Activated CD4-positive, alpha-beta T cell treated with anti-CD3 and anti-CD28 coated beads, Interleukin-2, amount 50 U/mL, for 48 hours (primary cell): ENCODE data around the gene KCNQ4.

Experiments used
- DNase-seq, 2 experiments: peaks; one replicate each; pipeline ENCODE4 v3.0.0-alpha.2; 2020

KCNQ4 gene

DNA sequence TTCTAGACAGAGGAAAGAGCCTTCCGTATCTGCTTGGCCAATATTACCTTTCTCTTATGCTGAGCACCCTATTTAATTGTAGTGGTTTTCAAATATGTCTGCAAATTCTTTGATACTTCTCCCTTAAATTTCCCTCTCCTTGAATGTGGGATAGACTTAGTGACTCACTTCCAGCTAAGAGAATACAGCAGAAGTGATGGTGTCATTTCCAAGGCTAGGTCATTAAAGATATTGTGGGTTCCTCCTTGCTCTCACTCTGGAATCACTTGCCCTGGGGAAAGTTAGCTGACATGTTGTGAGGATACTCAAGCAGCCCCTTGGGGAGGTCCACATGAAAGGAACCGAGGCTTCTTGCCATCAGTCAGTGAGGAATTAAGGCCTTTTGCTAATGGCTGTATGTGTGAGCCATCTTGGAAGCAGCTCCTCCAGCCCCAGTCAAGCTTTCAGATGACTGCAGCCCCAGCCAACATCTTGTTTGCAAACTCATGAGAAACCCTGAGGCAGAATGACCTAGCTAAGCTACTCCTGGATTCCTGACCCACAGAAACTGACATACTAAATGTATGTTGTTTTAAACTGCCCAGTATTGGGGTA, 86.6 kb downstream of the KCNQ4 start:
- no peak for DNase-seq

GRCh38 chr1:40872276-40872675, 88.7 kb downstream of the KCNQ4 start:
- DNase-seq: no peak

GRCh38 chr1:40873863-40874472, 90.4 kb downstream of the KCNQ4 start:
- no peak for DNase-seq

GRCh38 chr1:40876436-40876761, 92.8 kb downstream of the KCNQ4 start:
- no peak for DNase-seq

- DNase-seq: no peak
These were observed 93.3 kb downstream of the KCNQ4 start for GRCh38 chr1:40876891-40877290.

DNA sequence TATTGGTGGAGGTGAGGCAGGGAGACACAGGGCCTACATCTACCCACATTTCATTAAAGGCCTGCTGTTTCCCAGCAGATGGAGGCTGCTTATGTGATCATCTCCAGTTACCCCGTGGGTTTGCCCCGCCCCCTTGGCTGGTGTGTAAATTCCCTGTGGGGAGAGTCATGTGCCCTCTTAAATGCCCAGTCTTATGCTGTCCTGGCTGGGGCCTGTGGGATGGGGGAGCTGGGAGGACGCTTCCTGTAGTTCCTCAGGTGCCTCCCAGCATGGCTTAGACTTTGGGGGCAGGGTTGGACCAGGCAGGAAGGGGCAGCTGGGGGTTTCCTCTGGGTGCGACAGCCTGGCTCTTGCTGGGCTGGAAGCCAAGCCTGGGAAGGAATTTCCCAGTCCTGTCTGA, 94.1 kb downstream of the KCNQ4 start:
- DNase-seq: peak; percentile 33 to 47

DNA sequence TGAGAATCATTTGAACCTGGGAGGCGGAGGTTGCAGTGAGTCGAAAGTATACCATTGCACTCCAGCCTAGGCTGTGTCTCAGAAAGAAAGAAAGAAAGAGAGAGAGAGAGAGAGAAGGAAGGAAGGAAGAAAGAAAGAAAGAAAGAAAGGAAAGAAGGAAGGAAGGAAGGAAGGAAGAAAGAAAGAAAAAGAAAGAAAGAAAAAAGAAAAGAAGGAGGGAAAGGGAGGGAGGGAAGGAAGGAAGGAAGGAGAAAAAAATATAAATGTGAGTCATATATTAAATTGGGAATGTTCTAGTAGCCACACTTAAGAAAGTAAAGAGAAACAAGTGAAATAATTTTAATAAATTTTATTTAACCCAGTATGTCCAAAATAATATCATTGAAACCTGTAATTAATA, 95.3 kb downstream of the KCNQ4 start:
- no peak for DNase-seq

DNA sequence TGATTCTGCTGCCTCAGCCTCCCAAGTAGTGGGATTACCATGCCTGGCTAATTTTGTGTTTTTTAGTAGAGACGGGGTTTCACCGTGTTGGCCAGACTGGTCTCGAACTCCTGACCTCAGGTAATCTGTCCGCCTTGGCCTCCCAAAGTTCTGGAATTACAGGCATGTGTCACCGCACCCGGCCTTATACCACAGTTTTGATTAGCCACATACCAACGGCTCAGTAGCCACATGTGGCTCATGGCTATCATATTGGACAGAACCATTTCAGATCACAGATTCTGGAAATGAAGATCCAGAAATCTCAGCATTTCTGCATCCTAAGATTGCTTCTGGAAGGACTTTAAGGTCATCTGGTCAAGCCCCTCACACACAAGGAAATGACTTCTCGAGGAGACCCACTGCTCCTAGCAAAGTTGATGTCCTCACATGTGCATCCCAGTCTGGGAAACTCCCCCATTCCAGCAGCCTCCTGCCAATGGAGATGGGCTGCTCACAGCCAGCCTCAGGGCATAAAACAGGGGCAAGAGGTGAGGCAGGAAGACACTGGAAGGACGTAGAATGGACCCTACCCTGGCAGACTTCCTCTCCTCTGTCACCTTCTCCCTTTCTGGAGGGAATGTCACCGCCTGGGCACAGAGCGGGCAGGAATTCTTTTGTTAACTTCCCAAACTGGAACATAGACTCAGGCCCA, 96.0 kb downstream of the KCNQ4 start:
- no peak for DNase-seq

DNA sequence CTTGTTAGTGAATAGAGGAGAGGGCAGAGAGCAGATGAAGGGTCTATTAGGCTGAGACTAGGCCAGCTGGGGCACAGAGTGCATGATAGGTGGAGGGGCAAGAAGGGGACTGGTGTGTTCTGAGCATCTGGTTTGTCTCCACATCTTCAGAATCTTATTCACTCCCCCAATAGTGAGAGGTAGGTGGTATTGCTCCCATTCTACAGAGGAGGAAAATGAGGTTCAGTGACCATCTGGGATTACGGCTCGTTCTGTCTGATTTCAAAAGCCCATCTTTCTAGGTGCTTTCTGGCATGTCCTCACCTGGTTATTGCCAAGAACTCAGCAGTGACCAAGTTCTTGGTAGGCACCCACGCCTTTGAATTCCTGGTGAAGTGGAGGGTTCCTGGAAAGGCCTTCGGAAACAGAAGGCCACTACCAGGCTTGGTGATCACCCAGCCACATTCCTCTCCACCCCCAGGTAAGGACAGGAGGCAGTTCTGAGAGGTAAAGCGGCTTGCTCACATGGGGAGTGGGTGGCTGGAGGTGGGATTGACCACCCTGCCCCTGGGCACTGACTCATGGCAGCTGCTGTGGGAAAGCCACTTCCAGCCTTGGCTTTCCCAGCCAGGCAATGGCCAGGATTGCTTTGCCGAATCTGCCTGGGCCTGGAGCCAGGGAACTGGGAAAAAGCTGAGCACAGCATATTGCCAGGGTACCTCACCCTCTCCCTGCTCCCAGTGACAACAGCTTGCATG, 97.4 kb downstream of the KCNQ4 start:
- DNase-seq: no peak

DNA sequence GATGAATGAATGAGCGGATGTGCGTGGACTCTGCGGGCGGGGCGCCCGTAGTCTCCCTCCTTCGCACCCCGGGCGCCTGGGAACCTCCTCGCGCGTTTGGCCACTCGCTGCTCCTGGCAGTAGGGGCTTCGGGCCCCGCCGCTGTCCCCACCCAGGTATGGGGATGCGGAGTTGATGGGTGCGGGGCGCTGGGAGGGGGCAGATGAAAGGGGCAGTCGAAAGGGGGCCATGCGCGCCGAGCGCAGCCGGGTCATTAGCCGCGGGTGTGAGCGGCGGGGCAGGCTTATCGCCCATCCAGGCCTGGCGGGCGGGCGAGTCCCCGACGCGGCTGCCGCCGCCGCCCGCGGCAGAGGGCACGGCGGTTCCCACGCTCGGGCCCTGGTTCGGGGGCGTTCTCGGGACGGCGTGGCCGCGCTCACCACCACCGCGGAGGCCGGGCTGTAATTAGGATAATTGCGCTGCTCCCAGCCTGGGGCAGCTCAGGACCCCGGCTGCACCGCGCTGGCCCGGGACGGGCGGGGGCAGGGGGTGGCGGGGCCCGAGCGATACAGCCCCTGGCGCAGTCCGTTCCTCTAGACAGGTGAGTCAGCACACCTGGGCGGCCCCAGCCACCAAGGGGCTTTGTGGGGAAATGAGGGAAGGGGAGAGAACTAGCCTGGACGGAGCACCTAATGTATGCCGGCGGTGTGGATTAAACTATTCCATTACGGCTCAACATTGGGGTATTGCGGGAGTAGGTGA, 100.6 kb downstream of the KCNQ4 start:
- no peak for DNase-seq

GRCh38 chr1:40886318-40887011, 102.9 kb downstream of the KCNQ4 start:
- no peak for DNase-seq

DNA sequence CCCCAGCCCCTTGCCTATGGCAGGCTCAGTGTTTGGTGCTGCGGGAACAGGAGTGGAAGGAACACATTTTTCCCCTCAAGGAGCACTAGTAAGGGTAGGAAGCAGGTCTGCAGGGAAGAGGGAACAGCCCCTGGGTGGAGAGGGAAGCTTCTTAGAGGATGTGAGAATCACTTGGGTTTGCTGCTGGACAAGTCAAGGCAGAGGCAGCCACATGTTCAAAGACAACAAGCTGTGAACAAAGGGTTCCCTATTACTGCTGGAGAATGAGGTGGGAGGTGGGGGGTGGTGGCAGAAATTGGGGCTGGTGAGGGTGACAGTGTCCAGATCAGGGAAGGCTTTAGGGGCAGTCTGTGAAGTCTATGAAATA, 103.4 kb downstream of the KCNQ4 start:
- no peak for DNase-seq

DNA sequence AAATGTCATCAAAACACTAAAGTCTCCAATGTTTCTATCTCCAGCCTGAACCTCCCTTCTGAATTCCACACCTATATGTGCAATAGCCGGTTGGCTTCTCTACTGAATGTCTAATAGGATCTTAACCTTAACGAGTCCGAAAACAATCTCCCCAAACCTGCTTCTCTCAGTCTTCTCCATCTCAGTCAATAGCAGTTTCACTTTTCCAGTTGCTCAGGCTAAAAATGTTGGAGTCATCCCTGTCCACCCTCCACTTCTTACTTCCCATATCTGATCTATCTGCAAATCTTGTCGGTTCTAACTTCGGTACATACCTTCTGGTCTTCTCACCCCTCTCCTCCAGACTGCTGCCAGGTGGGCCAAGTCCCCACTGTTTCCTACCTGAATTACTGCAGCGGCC, 104.1 kb downstream of the KCNQ4 start:
- DNase-seq: no peak
